Measurements from ENCODE around the gene ADAMTS16. TPM values are rescaled to one million over a fixed set of nuclear protein-coding genes. Genes with fewer than 3 reads are reported as not detected.

ADAMTS16 gene
- total and polyA plus RNA-seq, 9 of the 15 experiments (the other 6 are each of a cell fraction or from before 2014, with no cell fraction given): not detected

- 0% methylated on average over 10 of the region's 10 CpGs for WGBS (ENCODE audit: insufficient coverage, low coverage, missing lambda C conversion rate)
- H3K79me2 ChIP-seq (ENCODE audit: control insufficient read depth, insufficient read depth, low read length): no peaks in the 10 kb centered on the region
- no peak overlapping the region for H2AFZ ChIP-seq (ENCODE audit: low read depth, low read length)
- POLR2A ChIA-PET: interaction anchor here (0.5 kb wide), 1 partner anchor 220 kb away, joined by 3 read pairs; no protein-coding TSS in a partner anchor
- no peak overlapping the region for H3K27ac ChIP-seq (ENCODE audit: extremely low read depth, low read depth, low read length)
- H3K9me3 ChIP-seq (replicated peaks; ENCODE audit: control insufficient read depth, insufficient read depth, low read depth, low read length): no peaks in the 10 kb centered on the region
- peaks cover 0 to 17% of the 10 kb centered on the region in 2 experiments; a peak in 2 of 5 replicates for H3K27me3 ChIP-seq (ENCODE audit: control insufficient read depth in 2 of 2, insufficient read depth in 2 of 2, low read length in 2 of 2)
- no peak overlapping the region for H3K4me3 ChIP-seq
- H3K36me3 ChIP-seq (ENCODE audit: control insufficient read depth, insufficient read depth, low read length): no peaks in the 10 kb centered on the region
- CTCF ChIA-PET (ENCODE audit: low intra/inter-chr PET ratio): no interaction called here
- H3K4me2 ChIP-seq (ENCODE audit: insufficient read depth, low read length): no peak overlapping the region
- in situ Hi-C loops (cut with MboI): no loop called here
- no TSS peak for BruUV-seq (replicated peaks)
- H3K4me1 ChIP-seq (replicated peaks in 1 of 2; ENCODE audit: control insufficient read depth in 2 of 2, insufficient read depth in 2 of 2, low read length in 2 of 2): no peaks in the 10 kb centered on the region
- no peaks in the 10 kb centered on the region; the same call in 1 of the 2 replicates for H4K20me1 ChIP-seq (replicated peaks; ENCODE audit: control insufficient read depth, insufficient read depth, low read length)
- H3K9me1 ChIP-seq (ENCODE audit: control insufficient read depth, insufficient read depth, low read length): no peaks in the 10 kb centered on the region
- no peak overlapping the region for H3K9ac ChIP-seq (ENCODE audit: insufficient read depth in 1 of 2, low read depth in 2 of 2, low read length in 2 of 2)
- TF ChIP-seq ZNF232 (CRISPR knock-in tag; IDR thresholded peaks at IDR 0.05) (no peak), CHCHD3 (CRISPR knock-in tag; IDR thresholded peaks at IDR 0.05) (no peak), RBBP5 (IDR thresholded peaks at IDR 0.05; ENCODE audit: borderline replicate concordance, insufficient read depth, low read length, poor library complexity, severe bottlenecking) (no peak), TAL1 (IDR thresholded peaks at IDR 0.05) (no peak), PPARD (CRISPR knock-in tag; IDR thresholded peaks at IDR 0.05) (no peak), MAZ (CRISPR knock-in tag; conservative IDR thresholded peaks at IDR 0.05 in 1 of 2, IDR thresholded peaks at IDR 0.05 in 1 of 2) (no peak), GTF2E2 (tag; IDR thresholded peaks at IDR 0.05) (no peak), ESRRB (CRISPR knock-in tag; IDR thresholded peaks at IDR 0.05; ENCODE audit: borderline replicate concordance) (no peak), ZNF3 (CRISPR knock-in tag; IDR thresholded peaks at IDR 0.05) (no peak), TBL1XR1 (IDR thresholded peaks at IDR 0.05; ENCODE audit: low read length in 2 of 2) (no peak), ZNF316 (IDR thresholded peaks at IDR 0.05) (no peak), RBFOX2 (IDR thresholded peaks at IDR 0.05; ENCODE audit: low read depth, low read length) (no peak), SAP30 (IDR thresholded peaks at IDR 0.05; ENCODE audit: borderline replicate concordance, insufficient read depth, low read depth, low read length, poor library complexity, severe bottlenecking) (no peak), MAFF (IDR thresholded peaks at IDR 0.05; ENCODE audit: low read length) (no peak), SMAD4 (CRISPR knock-in tag; conservative IDR thresholded peaks at IDR 0.05) (no peak), GTF2A2 (tag; IDR thresholded peaks at IDR 0.05) (no peak)
- TF ChIP-seq, protein P1, sequence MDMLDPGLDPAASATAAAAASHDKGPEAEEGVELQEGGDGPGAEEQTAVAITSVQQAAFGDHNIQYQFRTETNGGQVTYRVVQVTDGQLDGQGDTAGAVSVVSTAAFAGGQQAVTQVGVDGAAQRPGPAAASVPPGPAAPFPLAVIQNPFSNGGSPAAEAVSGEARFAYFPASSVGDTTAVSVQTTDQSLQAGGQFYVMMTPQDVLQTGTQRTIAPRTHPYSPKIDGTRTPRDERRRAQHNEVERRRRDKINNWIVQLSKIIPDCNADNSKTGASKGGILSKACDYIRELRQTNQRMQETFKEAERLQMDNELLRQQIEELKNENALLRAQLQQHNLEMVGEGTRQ (CRISPR knock-in tag; IDR thresholded peaks at IDR 0.05): no peak
- DNase-seq (ENCODE audit: extremely low read depth in 1 of 4, low spot score in 3 of 4): no peak
- FAIRE-seq: no peak
- ATAC-seq: no peak
- intact Hi-C loops (cut with micrococcal nuclease): no loop called here
These were observed 43.8 kb downstream of the ADAMTS16 start for GRCh38 chr5:5183933-5184332.
